Melanocyte of skin (primary cell): Measurements from ENCODE around the gene AK1. TPM values are rescaled to one million over a fixed set of nuclear protein-coding genes. Genes with fewer than 3 reads are reported as not detected.

Experiments
- small RNA-seq, 2 donors: library from RNA; depleted of rRNA; stranded (forward); fragments of <200 nt; gene quantifications; one replicate each; pipeline ENCODE3, GENCODE V24; 2012
- total RNA-seq, 2 donors: library from RNA; depleted of rRNA; stranded (reverse); fragments of >200 nt; gene quantifications; 2 replicates each; pipeline ENCODE4 v1.2.3, GENCODE V29; 2012

AK1 gene, protein sequence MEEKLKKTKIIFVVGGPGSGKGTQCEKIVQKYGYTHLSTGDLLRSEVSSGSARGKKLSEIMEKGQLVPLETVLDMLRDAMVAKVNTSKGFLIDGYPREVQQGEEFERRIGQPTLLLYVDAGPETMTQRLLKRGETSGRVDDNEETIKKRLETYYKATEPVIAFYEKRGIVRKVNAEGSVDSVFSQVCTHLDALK
- total RNA-seq: 10 to 100 TPM; 42.0 to 53.9 TPM

DNA sequence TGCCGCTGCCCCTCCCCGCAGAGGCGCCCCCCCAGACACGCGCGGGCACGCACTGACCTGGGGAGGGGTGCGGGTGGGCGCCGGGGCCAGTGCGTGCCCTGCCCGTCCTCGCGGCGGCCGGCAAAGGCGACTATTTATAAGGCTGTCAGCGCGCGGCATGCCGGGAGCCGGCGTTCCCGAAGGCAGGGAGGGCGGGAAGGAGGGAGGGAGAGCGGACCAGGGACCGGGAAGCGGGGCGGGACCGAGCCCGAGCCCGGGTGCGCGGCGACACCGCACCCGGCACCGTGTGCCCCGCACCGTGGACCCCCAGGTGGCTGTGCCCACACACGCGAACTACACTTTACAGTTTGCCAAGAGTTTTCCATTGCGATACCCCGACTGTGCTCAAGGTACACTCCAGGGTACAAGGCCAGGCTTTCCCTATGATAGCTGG, at the start of gene AK1:
Gene AK1 (minus strand): TSS at position 110 of the 433 bp plus-strand sequence. CDS start 3,058 bp downstream, outside the sequence.

DNA sequence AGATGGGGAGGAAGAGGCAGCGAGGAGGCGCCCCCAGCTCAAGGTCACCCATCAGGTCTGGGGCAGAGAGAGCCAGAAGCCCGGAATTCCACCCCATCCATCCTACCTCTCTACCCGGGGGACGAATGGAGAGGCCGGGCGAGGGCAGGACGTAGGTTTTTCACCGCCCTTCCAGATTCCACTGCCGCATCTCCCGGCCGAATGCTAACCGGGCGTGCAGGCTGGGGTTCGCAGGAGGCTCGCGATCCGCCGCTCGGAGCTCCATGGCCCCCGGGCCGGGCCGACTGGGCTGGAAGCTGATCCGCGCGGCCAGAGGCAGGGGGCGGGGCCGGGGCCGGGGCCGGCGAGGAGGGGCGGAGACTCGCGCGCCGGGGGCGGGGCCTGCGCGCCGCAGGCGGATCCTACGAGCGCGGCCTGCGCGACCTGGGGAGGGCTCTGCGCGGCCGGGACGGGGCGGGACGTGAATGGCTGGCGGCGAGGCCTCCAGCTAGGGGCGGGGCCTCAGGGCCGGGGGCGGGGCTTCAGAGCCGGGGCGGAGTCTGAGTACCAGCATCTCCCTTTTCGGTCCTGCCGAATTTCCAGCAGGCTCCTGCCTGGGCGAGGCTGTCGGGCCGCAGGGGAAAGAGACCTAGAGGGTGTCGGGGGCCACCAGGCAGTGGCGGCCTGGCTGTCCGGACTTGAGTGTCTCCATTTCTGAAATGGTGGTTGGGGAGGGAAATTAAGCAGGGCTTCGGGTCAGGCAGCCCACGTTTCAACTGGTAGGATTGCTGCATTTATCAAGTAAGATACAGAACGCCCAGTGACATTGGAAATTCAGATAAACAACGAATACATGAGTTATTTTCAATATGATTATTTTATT, 39.5 kb upstream of the AK1 start, which contains the start of gene ST6GALNAC4:
Gene ST6GALNAC4 (minus strand): TSS at position 322 of the 862 bp plus-strand sequence. CDS start 622 bp downstream, outside the sequence.

GRCh38 chr9:127899128-127899943, 21.9 kb upstream of the AK1 start, which contains the start of gene ST6GALNAC6:
ST6GALNAC6 (minus strand) TSS chr9:127899603; CDS start chr9:127897981, 1,622 bp downstream.

GRCh38 chr9:127854184-127854806, 23.2 kb downstream of the AK1 start, which contains the start of gene ENG:
ENG (minus strand) TSS chr9:127854658; CDS start chr9:127854355, 303 bp downstream.

Small RNA genes lying within 50 kb of the gene (small RNA-seq; reads per million reads assigned to genes)
- gene MIR4672 (0.26 to 1.2 reads per million in 2 donors), gene RF00019 (0 reads per million in 2 donors), gene RNA5SP296 (0 reads per million in 2 donors)

Other genes starting within 250 kb of the AK1 start
- under 1 TPM in 1 of 2 donors, not detected in 1; under 0.01 TPM for gene CFAP157, start 170.7 kb downstream of the AK1 start, total RNA-seq
- gene PTRH1, start 162.0 kb downstream of the AK1 start, total RNA-seq: 10 to 100 TPM; 19.6 to 28.0 TPM
- under 1 TPM in 1 of 2 donors, not detected in 1; under 0.01 TPM for gene TTC16, start 161.6 kb downstream of the AK1 start, total RNA-seq
- 1 to 10 TPM; 6.5 to 7.7 TPM for gene TOR2A, start 142.4 kb downstream of the AK1 start, total RNA-seq
- 1 to 10 TPM in 1 of 2 donors, under 1 TPM in 1; under 0.01 to 1.3 TPM for gene SH2D3C, start 99.0 kb downstream of the AK1 start, total RNA-seq
- gene CDK9, start 91.6 kb downstream of the AK1 start, total RNA-seq: 10 to 100 TPM; 32.3 to 44.3 TPM
- 10 to 100 TPM; 54.4 to 66.3 TPM for gene FPGS, start 74.8 kb downstream of the AK1 start, total RNA-seq
- gene ENG, start 23.0 kb downstream of the AK1 start, total RNA-seq: 10 to 100 TPM; 11.4 to 19.3 TPM
- gene ST6GALNAC6, start 21.9 kb upstream of the AK1 start, total RNA-seq: 10 to 100 TPM; 13.0 to 14.8 TPM
- 1 to 10 TPM; 5.2 to 8.3 TPM for gene ST6GALNAC4, start 39.4 kb upstream of the AK1 start, total RNA-seq
- under 1 TPM; 0.33 to 0.34 TPM for gene PIP5KL1, start 53.1 kb upstream of the AK1 start, total RNA-seq
- 10 to 100 TPM; 12.0 to 18.3 TPM for gene DPM2, start 60.2 kb upstream of the AK1 start, total RNA-seq
- gene EEIG1, start 103.3 kb upstream of the AK1 start, total RNA-seq: 10 to 100 TPM in 1 of 2 donors, 1 to 10 TPM in 1; 7.3 to 27.5 TPM
- gene NAIF1, start 189.6 kb upstream of the AK1 start, total RNA-seq: 1 to 10 TPM; 5.9 to 7.3 TPM
- 10 to 100 TPM; 22.0 to 31.0 TPM for gene SLC25A25, start 190.6 kb upstream of the AK1 start, total RNA-seq